C4-2B (cell line): ENCODE data around the gene CNTD1.

Experiments used
- ZFX ChIP-seq: fragments of 450-650 bp; IDR thresholded peaks from 2 replicates; pipeline ENCODE4 v1.6.1; 2017
- TF ChIP-seq, protein P1 (sequence below): fragments of 450-650 bp; conservative IDR thresholded peaks from 2 replicates; pipeline ENCODE4 v1.5.1; 2017; ENCODE audit warnings: mild to moderate bottlenecking

DNA sequence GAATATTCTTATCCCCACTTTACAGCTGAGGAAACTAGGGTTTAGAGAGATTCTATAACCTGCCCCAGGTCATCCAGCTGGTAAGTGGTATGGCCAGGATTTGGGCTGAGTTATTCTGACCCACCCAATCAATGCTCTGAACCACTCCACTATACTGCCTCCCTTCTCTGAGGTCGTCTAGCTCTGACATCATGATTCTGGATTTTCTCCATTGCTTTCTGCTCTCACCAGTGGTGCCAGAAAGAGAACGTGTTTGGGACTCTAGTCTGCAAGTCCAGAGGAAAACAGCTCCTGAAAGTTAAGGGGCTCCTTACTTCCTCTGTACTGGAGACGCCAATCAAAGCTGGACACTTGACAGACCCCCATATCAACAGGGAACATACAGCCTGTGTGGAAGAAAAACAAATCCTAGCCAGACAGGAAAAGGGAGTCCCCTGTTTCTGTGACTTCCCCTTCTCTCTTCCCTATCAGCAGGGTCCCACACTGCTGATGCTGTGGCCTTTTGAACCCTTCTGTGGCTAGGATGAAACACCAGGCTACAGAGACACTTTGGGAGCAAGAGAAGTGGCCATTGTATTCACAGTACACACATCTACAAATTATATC is 47.8 kb upstream of the CNTD1 start:
- TF ChIP-seq, protein P1, sequence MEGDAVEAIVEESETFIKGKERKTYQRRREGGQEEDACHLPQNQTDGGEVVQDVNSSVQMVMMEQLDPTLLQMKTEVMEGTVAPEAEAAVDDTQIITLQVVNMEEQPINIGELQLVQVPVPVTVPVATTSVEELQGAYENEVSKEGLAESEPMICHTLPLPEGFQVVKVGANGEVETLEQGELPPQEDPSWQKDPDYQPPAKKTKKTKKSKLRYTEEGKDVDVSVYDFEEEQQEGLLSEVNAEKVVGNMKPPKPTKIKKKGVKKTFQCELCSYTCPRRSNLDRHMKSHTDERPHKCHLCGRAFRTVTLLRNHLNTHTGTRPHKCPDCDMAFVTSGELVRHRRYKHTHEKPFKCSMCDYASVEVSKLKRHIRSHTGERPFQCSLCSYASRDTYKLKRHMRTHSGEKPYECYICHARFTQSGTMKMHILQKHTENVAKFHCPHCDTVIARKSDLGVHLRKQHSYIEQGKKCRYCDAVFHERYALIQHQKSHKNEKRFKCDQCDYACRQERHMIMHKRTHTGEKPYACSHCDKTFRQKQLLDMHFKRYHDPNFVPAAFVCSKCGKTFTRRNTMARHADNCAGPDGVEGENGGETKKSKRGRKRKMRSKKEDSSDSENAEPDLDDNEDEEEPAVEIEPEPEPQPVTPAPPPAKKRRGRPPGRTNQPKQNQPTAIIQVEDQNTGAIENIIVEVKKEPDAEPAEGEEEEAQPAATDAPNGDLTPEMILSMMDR = no peak
- no peak for TF ChIP-seq ZFX
